ES-I3 (cell line): Measurements from ENCODE around the gene UBE2G2.

ENCODE experiments used
- H3K36me3 ChIP-seq: 2 replicates; pipeline ENCODE4 v1.6.1; 2013; ENCODE audit warnings: mild to moderate bottlenecking, low read length, control low read depth, moderate library complexity; ENCODE audit not compliant: insufficient read depth
- H3K4me1 ChIP-seq: 2 replicates; pipeline ENCODE4 v1.6.1; 2013; ENCODE audit warnings: mild to moderate bottlenecking, control low read depth, low read length; ENCODE audit not compliant: insufficient read depth
- H3K9ac ChIP-seq: 2 replicates; pipeline ENCODE4 v1.6.1; 2013; ENCODE audit warnings: low read depth, mild to moderate bottlenecking, low read length, moderate library complexity
- H3K9me3 ChIP-seq: 2 replicates; pipeline ENCODE4 v1.6.1; 2013; ENCODE audit warnings: mild to moderate bottlenecking, low read length, moderate library complexity; ENCODE audit not compliant: control insufficient read depth, insufficient read depth

The UBE2G2 gene

GRCh38 chr21:44724196-44724595, 77.4 kb downstream of the UBE2G2 start:
- Histone ChIP-seq H3K9ac (no peak overlapping the region), H3K9me3 (no peaks in the 10 kb centered on the region), H3K4me1 (peaks cover 6% of the 10 kb centered on the region), H3K36me3 (no peaks in the 10 kb centered on the region)

GRCh38 chr21:44723177-44724131, 78.2 kb downstream of the UBE2G2 start:
- Histone ChIP-seq H3K4me1 (peaks cover 6% of the 10 kb centered on the region), H3K9me3 (no peaks in the 10 kb centered on the region), H3K9ac (peak overlapping the region; percentile 37), H3K36me3 (no peaks in the 10 kb centered on the region)

GRCh38 chr21:44722731-44723130, 78.9 kb downstream of the UBE2G2 start:
- H3K9ac ChIP-seq, result peak overlapping the region; percentile 37; the same call in 1 of the 2 replicates
- H3K4me1 ChIP-seq, result peaks cover 11% of the 10 kb centered on the region
- no peaks in the 10 kb centered on the region for H3K36me3 ChIP-seq
- H3K9me3 ChIP-seq, result no peaks in the 10 kb centered on the region

- Histone ChIP-seq H3K9me3 (no peaks in the 10 kb centered on the region), H3K4me1 (peaks cover 11% of the 10 kb centered on the region), H3K9ac (no peak overlapping the region), H3K36me3 (no peaks in the 10 kb centered on the region)
Observed at GRCh38 chr21:44720170-44720569, 81.5 kb downstream of the UBE2G2 start.
